ENCODE data around the gene CT47C1. TPM values are rescaled to one million over a fixed set of nuclear protein-coding genes. Genes with fewer than 3 reads are reported as not detected.

The CT47C1 gene
- total RNA-seq, 1 donor from 2014 or later = not detected

- no peak for TF ChIP-seq CTCF (IDR thresholded peaks at IDR 0.05; ENCODE audit: insufficient read depth, low read length, severe bottlenecking)
- DNase-seq (ENCODE audit: low read depth) (peak; percentile 74), FAIRE-seq (no peak)
- Histone ChIP-seq H3K4me3 (ENCODE audit: low read depth, low read length) (no peak overlapping the region), H3K27me3 (ENCODE audit: control insufficient read depth, insufficient read depth, low read length) (peaks cover 1% of the 10 kb centered on the region), H3K36me3 (ENCODE audit: control insufficient read depth, insufficient read depth, low read length) (no peaks in the 10 kb centered on the region)
Observed at GRCh38 chrX:119093991-119094735, 21.4 kb downstream of the CT47C1 start.

GRCh38 chrX:119094819-119095218 lies 22.0 kb downstream of the CT47C1 start:
- TF ChIP-seq CTCF (IDR thresholded peaks at IDR 0.05; ENCODE audit: insufficient read depth, low read length, severe bottlenecking) = no peak
- no peak for DNase-seq (ENCODE audit: low read depth)
- no peaks in the 10 kb centered on the region for H3K36me3 ChIP-seq (ENCODE audit: control insufficient read depth, insufficient read depth, low read length)
- H3K4me3 ChIP-seq (ENCODE audit: low read depth, low read length) = no peak overlapping the region
- H3K27me3 ChIP-seq (ENCODE audit: control insufficient read depth, insufficient read depth, low read length) = peaks cover 1% of the 10 kb centered on the region
- no peak for FAIRE-seq

GRCh38 chrX:119095936-119096335 lies 23.1 kb downstream of the CT47C1 start:
- DNase-seq (ENCODE audit: low read depth) (peak; percentile 10), FAIRE-seq (no peak)
- TF ChIP-seq CTCF (IDR thresholded peaks at IDR 0.05; ENCODE audit: insufficient read depth, low read length, severe bottlenecking) = no peak
- Histone ChIP-seq H3K4me3 (ENCODE audit: low read depth, low read length) (no peak overlapping the region), H3K27me3 (ENCODE audit: control insufficient read depth, insufficient read depth, low read length) (peaks cover 1% of the 10 kb centered on the region), H3K36me3 (ENCODE audit: control insufficient read depth, insufficient read depth, low read length) (no peaks in the 10 kb centered on the region)

GRCh38 chrX:119101168-119101567 lies 28.4 kb downstream of the CT47C1 start:
- no peak for TF ChIP-seq CTCF (IDR thresholded peaks at IDR 0.05; ENCODE audit: insufficient read depth, low read length, severe bottlenecking)
- FAIRE-seq (no peak), DNase-seq (ENCODE audit: low read depth) (no peak)
- Histone ChIP-seq H3K4me3 (ENCODE audit: low read depth, low read length) (no peak overlapping the region), H3K36me3 (ENCODE audit: control insufficient read depth, insufficient read depth, low read length) (no peaks in the 10 kb centered on the region), H3K27me3 (ENCODE audit: control insufficient read depth, insufficient read depth, low read length) (peaks cover under 1% of the 10 kb centered on the region)

GRCh38 chrX:119105826-119106225 lies 33.0 kb downstream of the CT47C1 start:
- no peak for TF ChIP-seq CTCF (IDR thresholded peaks at IDR 0.05; ENCODE audit: insufficient read depth, low read length, severe bottlenecking)
- no peaks in the 10 kb centered on the region for H3K36me3 ChIP-seq (ENCODE audit: control insufficient read depth, insufficient read depth, low read length)
- H3K27me3 ChIP-seq (ENCODE audit: control insufficient read depth, insufficient read depth, low read length) = no peaks in the 10 kb centered on the region
- FAIRE-seq (no peak), DNase-seq (ENCODE audit: low read depth) (no peak)
- H3K4me3 ChIP-seq (ENCODE audit: low read depth, low read length) = no peak overlapping the region

- FAIRE-seq (no peak), DNase-seq (ENCODE audit: low read depth) (no peak)
- no peak for TF ChIP-seq CTCF (IDR thresholded peaks at IDR 0.05; ENCODE audit: insufficient read depth, low read length, severe bottlenecking)
- H3K27me3 ChIP-seq (ENCODE audit: control insufficient read depth, insufficient read depth, low read length) = no peaks in the 10 kb centered on the region
- H3K4me3 ChIP-seq (ENCODE audit: low read depth, low read length) = no peak overlapping the region
- H3K36me3 ChIP-seq (ENCODE audit: control insufficient read depth, insufficient read depth, low read length) = no peaks in the 10 kb centered on the region
Observed at GRCh38 chrX:119107206-119107605, 34.4 kb downstream of the CT47C1 start.

Measured in bronchial epithelial cell (primary cell).